COLO668 (cell line): ENCODE results near the gene STX1B.
A peak's percentile ranks its signal among the peaks of the same experiment; 100 is the strongest.
"Not testable (repeated sequence)": the region's sequence is repeated elsewhere in the genome, so short reads cannot be mapped to it uniquely, and the experiment has no call there.

Experiments used
- DNase-seq: peaks from one replicate; lab custom pipeline; 2025; ENCODE audit not compliant: unreplicated experiment; lab: John Stamatoyannopoulos, UW

The STX1B gene

GRCh38 chr16:31010585-31011325, at the start of gene STX1B:
TSS of gene STX1B (minus strand) at chr16:31010638. CDS start at chr16:31010396, 242 bp downstream.
- DNase-seq: no peak

GRCh38 chr16:31055613-31056012, 45.2 kb upstream of the STX1B start:
- no peak for DNase-seq

- DNase-seq: peak; percentile 2
These were observed 41.7 kb upstream of the STX1B start for GRCh38 chr16:31052114-31052513.

GRCh38 chr16:31050280-31051030, 40.0 kb upstream of the STX1B start:
- DNase-seq: no peak

- no peak for DNase-seq
These were observed 33.6 kb upstream of the STX1B start for GRCh38 chr16:31043898-31044481.

GRCh38 chr16:31043352-31043751, 32.9 kb upstream of the STX1B start:
- DNase-seq: no peak

GRCh38 chr16:31042866-31043265, 32.4 kb upstream of the STX1B start:
- DNase-seq: no peak

GRCh38 chr16:31038993-31039392, 28.6 kb upstream of the STX1B start:
- DNase-seq: no peak

GRCh38 chr16:31036691-31037090, 26.3 kb upstream of the STX1B start:
- no peak for DNase-seq

GRCh38 chr16:31033709-31034492, 23.5 kb upstream of the STX1B start:
- peak; percentile 87 for DNase-seq

GRCh38 chr16:31032736-31033708, 22.6 kb upstream of the STX1B start, which contains the start of gene STX4:
TSS of gene STX4 (plus strand) at chr16:31033558. CDS start at chr16:31033806, 248 bp downstream.
- DNase-seq: peak; percentile 96

- DNase-seq: no peak
These were observed 20.8 kb upstream of the STX1B start for GRCh38 chr16:31031276-31031675.

- no peak for DNase-seq
These were observed 18.8 kb upstream of the STX1B start for GRCh38 chr16:31029272-31029671.

- no peak for DNase-seq
These were observed 14.9 kb upstream of the STX1B start for GRCh38 chr16:31025339-31025738.

- DNase-seq: no peak
These were observed 13.3 kb upstream of the STX1B start for GRCh38 chr16:31023627-31024226.

- no peak for DNase-seq
These were observed 12.8 kb upstream of the STX1B start for GRCh38 chr16:31023252-31023602.

GRCh38 chr16:31022544-31023251, 12.3 kb upstream of the STX1B start:
- no peak for DNase-seq

- DNase-seq: no peak
These were observed 10.1 kb upstream of the STX1B start for GRCh38 chr16:31020536-31020935.

- not testable (repeated sequence) for DNase-seq
These were observed 7.3 kb upstream of the STX1B start for GRCh38 chr16:31017756-31018155.
